GM21526 (cell line): ENCODE data around the gene TNFRSF13B.
"Not testable (repeated sequence)": the region's sequence is repeated elsewhere in the genome, so short reads cannot be mapped to it uniquely, and the experiment has no call there.

ENCODE experiments used
- ATAC-seq: cut with Tn5 transposase; IDR thresholded peaks from one replicate; pipeline ENCODE4 v1.9.1; 2021; ENCODE audit warnings: moderate library complexity; ENCODE audit not compliant: unreplicated experiment, low FRiP score

The TNFRSF13B gene

DNA sequence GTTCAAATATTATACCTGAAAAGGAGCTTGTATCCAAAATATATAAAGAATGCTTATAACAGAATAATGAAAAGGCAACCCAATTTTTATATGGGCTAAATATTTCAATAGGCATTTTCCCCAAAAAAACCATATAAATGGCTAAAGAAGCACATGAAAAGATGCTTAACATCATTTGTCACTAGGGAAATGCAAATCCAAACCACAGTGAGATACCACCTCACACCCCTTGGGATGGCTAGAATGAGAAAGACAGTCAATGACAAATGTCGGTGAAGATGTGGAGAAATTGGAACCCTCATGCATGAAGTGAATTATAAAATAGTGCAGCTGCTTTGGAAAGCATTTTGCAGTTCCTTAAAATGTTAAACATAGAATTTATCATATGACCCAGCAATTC lies 3.1 kb downstream of the TNFRSF13B start:
- no peak for ATAC-seq

DNA sequence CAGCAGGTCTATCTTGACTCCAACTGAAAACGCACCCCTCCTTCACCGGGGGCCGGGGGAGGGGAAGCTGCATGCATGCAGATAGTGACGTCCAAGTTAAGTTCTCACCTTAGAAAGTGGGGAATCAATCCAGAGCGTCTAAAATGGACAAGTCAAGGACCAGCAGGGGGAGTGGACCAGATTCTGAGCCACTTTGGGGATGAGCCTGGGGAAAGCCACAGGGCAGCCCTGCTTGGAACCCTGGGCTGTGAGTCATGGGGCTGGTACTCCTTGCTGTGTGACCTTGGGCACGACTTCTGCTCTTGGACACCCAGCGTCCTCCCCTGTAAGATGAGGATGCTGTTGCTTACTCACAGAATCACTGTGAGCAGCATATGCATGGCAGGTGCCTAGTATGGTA lies 9.1 kb downstream of the TNFRSF13B start:
- ATAC-seq, result no peak

DNA sequence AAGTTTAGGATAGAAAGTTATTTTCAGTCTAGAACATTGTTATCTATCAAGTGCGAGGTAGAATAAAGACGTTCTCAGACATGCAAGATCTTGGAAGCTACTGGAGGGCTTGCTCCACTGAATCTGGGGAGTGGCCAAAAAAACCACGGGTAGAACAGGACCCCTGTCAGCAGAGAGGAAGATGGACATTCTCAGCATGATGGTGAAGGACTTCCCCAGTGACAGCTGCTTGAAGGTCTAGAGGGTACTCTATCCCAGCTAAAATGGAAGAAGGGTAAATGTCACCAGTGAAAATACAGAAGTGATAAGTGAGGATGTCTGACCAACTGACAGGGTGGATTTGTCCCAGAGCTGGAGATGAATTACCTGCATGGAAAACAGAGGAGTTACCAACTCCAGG lies 10.1 kb downstream of the TNFRSF13B start:
- no peak for ATAC-seq

DNA sequence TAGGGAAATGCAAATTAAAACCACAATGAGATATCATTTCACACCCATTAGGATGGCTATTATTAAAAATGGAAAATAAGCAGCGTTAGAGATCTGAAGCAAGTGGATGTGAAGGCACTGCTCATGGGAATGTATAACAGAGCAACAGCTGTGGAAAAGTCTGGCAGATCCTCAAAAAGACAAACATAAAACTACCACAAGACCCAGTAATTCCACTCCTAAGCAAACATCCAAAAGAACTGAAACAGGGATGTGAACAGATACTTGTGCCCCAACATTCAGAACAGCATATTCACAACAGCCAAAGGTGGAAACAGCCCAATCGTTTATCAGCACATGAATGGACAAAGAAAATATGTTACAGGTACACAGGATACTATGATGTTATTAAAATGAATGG lies 10.9 kb downstream of the TNFRSF13B start:
- not testable (repeated sequence) for ATAC-seq

DNA sequence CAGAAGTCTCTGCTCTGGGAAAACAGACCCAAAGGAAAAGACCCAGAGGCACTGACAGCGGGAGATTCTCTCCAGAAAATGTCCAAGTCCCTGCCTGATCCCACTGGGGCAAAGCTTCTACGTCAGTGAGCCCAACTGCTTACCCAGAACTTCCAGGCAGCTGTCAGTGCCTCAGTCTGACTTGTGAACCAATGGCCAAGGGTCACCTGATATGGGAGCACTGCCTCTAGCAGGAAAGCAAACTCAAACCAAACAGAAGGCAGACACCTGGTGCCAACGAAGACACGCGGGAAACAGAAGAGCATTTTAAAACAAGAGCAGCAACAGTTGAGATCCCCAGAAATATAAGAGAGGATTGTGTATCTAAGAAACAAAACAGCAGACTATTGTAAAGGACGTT lies 16.9 kb downstream of the TNFRSF13B start:
- not testable (repeated sequence) for ATAC-seq

DNA sequence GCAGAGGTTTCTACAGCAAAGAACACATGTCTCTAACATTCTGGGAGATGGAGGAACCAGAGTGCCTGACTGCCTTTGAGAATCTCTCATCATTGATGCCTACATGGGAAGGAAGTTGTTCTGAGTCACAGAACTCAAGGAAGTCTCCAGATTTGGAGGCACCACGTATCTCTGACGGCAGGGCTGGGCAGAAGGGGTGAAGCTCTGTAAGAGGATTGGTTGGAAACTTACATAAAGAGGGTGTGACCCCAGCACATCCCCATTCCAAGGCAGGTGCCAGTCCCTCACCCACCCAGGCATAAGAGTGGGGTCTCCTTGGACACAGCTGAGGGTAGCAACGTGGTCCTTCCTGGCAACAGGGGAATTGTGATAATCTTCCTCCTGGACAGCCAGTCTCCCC lies 17.4 kb downstream of the TNFRSF13B start:
- no peak for ATAC-seq

DNA sequence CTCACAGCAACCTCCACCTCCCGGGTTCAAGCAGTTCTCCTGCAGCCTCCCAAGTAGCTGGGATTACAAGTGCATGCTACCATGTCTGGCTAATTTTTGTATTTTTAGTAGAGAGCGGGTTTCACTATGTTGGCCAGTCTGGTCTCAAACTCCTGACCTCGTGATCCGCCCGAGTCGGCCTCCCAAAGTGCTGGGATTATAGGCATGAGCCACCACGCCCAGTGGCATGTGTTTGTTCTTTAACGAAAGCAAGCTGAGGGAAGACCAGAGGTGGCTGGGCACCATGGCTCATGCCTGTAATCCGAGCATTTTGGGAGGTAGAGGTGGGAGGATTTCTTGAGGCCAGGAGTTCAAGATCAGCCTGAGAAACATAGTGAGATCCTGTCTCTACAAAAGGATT lies 18.1 kb downstream of the TNFRSF13B start:
- no peak for ATAC-seq

DNA sequence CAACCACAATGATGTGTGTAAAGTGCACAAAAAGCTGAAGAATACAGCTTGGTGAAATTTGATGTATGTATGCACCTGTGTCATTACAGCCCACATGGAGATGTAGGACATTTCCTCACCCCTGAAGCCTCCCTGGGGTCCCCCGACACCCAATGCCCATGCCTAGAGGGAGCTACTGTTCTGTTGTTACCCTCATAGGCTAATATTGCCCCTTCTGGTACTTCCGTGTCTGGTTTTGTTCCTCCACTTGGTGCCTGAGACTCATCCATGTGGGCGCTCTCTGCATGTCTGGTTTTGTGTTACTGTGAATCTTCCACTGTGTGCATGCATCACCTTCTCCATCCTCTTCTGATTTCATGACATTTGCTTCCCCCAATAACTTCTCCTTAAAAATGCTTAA lies 18.6 kb downstream of the TNFRSF13B start:
- no peak for ATAC-seq

DNA sequence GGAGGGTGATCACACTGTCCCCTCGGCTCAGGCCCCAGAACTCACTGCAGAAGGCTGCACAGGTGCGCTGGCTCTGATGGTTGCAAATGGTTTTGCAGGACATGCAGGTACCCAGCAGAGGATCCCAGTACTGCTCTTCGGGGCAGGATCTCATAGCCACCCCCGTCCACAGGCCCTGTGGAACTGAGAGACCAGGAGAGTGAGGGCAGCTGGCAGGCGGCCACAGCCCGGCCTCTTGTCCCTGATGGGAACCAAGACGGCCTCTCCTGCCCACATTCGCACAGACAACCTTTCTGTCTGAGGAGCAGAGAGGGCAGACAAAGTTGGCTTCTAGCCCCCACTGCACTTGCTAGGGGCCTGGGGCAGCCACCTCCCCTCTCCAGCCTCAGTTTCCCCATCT lies 19.5 kb downstream of the TNFRSF13B start:
- ATAC-seq, result no peak

DNA sequence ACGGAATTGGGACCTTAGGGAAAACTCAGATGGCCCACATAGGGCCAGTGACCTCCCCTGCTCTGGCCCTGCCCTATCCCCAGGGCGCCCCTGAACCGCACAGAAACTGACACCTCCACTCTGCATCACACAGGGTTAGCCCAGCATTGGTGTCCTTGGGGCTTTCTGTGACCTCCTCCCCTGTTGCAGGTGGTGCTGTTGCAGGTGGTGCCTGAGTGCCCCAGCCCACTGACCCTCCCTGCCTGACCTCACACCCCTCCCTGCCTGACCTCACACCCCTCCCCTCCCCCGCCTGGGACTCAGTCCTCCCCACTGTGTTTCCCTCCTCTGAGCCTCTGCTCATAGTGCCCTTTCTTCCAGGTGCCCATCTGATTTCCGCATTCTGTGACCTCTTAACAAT lies 21.4 kb downstream of the TNFRSF13B start:
- no peak for ATAC-seq

DNA sequence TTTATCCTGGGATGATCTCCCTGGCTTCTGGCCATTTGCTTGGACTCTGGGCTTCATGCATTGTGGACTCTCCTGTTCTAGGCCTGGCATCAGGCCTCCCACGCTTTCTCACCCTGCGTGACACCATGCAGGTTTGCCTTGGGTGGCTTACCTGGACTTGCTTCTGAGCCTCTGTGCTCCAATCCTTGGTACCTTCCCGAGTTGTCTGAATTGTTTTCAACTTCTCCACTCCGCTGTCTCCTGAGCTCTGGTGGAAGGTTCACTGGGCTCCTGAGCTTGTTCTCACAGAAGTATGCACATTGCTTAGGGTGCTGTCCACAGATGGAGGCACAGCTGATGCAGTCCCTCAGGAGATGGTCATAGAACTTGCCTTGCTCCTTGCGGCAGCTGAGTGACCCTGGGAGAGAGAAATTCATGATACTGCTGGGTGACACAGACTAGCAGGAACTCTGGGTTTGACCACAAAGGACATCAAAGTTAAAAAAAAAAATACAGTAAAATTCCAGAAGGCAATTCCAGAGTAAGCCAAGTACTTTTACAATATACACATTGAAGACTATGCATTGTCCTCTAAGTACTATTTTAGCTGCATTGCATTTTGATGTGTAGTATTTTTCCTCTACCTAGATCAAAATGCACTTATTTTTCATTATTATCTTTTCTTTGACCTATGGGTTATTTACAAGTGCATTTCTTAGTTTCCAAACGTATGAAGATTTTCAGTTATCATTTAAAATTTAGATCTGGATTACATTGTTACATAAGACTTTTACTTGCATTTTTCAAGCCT lies 23.1 kb downstream of the TNFRSF13B start:
- no peak for ATAC-seq

DNA sequence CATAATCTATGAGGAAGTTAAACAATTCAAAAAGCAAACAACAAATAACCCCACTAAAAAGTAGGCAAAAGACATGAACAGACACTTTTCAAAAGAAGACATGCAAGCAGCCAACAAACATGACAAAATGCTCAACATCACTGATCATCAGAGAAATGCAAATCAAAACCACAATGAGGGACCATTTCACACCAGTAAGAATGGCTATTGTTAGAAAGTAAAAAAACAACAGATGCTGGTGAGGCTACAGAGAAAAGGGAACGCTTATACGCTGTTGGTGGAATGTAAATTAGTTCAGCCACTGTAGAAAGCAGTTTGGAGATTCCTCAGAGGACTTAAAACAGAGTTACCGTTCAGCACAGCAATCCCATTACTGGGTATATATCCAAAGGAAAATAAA lies 24.4 kb downstream of the TNFRSF13B start:
- ATAC-seq, result no peak

DNA sequence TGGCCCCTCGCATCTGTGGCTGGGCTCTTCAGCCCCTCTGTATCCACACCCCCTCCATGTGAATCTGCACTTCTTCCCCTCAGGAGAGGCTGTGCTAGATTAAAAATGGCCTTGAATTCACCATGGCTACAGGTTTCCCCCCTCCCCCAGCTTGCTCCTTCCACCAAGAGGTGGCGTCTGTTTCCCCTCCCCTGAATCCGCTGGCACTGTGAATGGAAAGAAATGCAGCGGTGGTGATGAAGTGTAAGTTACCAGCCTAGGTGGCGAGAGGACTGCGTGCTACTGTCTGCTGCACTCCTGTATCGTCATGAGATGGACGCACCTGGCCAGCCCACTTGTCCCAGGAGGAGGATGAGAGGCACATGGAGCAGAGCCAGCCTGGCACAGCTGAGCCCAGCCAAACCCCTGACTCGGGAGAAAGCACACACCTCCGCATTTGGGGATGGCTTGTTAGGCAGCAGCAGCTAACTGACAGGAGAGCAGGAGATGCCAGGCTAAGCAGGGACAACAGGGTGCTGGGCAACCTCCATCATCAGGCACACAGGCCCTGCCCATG lies 26.2 kb downstream of the TNFRSF13B start:
- no peak for ATAC-seq

DNA sequence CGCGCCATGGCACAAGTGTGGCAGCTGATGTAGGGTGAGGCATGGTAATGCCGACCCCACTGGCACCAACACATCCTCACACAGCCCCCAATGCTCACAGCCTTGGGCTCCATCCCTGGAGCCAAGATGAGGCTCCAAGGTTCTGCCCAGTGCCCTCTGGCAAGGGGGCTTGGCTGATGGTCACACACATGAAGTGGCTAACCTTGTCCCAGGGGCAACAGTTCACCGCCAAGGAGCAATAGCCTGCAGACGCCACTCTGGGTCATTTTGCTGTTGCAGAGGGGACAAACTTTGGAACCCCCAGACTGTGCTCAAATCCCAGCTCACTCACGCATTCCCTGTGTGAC lies 26.8 kb downstream of the TNFRSF13B start:
- ATAC-seq, result no peak

DNA sequence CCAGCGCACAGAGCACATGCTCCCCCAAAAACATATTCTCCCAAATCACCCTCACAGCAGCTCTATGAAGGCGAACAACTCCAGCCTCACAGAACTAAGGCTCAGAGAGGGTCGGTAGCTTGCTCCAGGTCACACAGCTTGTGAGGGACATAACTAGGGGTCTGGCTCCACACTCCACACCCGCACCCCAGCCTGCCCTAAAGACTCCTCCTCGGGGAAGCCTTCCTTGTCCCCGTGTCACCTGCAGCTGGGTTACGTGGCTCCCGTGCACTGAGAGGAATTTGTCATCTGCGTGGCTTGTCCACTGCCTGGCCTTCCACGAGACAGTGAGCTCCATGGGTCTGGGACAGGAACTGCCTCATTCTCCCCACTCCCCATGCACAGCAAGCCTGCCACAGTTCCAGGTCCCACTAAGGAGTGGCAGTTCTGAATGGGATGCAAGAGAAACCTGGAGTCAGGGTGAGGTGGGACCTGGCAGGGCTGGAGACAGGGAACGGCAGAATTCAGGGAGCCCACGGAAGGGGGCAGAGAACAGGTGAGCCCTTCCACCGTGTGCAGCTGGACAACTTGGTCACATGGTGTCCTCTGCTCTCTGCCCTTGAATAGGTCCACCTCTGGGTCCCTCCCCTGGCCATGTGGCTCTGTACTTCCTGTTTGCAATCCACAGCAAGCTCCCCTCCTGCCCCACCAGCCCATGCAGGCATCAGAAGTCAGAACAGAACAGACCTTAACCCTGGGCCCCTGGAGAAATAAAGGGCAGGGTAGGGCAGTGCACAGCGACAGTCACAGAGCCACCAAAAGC lies 27.4 kb downstream of the TNFRSF13B start:
- ATAC-seq, result no peak

DNA sequence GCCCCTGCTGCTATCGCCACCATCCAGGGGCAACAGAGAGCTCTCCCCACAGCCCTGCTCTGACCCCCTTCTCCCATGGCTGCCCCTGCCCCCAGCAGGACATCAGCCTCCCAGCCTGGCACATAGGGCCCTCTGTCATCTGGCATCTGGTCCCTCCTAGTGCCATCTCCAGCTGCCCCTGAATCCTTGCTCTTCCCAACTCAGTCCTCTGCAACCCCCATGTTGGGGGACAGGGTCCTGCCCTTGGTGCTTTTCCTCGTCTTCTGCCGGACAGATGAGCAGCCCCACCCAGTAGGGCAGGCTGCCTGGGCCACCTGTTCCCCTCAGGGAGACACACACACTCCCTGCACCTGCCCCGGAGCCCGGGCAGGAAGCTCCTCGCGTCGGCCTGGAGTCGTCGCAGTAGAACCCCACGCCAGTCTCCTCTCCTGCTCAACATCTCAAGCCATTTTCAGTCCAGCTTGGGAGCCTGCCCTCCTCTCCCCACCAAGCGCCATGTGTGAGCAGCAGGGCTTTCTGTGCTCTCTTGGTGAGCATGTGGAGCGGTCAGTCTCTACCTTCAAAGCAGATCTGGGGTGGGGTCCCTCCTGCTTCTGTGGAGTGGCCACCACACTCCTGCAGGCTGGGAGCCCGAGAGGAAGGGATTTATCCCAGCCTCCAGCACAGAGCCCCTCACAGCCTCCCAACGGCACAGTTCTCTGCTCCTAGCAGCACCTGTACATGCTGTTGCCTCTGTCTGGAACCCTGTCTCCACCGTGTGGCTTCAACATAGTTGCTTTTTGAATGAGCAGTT lies 28.2 kb downstream of the TNFRSF13B start:
- no peak for ATAC-seq

DNA sequence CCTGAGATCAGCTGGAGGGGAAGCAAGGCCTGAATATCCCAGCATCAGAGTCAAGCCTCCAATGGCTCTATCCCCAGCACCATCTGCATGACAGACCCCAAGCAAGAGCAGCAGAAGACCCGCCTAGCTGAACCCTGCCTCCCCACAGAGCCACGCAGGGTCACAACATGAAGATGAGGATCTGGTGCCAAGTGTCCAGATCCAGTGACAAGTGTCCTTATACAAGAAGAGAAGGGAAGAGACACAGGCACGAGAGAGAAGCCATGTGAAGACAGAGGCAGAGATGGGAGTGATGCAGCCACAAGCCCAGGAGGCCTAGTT lies 28.9 kb downstream of the TNFRSF13B start:
- ATAC-seq, result no peak

DNA sequence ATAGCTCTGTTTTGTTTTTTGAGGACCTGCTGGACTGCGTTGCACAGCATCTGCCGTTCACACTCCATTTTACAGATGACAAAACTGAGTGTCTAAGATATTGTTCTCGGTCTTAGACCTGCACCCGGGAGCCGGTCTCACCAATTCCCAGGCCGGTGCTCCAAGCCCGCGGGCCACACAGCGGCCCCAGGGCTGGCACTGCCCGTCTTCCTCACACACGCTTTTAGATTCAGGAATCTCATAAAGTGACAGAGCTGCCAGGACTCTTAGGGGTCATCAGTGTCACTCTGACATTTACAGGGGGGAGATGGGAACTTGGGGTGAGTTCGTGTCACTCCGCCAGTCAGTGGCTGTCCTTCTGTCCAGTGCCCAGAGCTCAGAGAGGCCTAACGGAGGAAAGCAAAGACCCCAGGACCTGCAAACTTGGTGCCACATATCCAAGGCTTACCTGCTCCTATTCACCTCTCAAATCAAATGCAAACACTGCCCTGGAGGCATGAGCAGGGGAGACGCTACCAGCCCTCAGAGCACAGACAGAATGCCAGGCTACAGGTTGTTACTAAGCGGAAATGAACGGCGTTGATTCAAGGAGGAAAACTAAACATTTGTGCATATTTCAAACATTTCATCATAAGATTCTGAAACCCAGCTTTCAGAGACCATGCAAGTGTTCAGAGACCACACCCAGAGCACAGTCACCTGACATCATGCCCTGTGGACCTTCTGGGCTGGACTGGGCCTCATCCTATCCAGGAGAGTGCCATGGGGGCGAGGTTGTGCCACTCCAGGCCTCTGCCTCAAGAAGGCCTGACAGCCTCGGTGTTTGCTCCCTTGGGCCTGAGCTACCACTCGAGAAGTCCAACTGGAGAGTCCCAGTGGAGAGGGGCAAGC lies 29.5 kb downstream of the TNFRSF13B start:
- ATAC-seq, result no peak

DNA sequence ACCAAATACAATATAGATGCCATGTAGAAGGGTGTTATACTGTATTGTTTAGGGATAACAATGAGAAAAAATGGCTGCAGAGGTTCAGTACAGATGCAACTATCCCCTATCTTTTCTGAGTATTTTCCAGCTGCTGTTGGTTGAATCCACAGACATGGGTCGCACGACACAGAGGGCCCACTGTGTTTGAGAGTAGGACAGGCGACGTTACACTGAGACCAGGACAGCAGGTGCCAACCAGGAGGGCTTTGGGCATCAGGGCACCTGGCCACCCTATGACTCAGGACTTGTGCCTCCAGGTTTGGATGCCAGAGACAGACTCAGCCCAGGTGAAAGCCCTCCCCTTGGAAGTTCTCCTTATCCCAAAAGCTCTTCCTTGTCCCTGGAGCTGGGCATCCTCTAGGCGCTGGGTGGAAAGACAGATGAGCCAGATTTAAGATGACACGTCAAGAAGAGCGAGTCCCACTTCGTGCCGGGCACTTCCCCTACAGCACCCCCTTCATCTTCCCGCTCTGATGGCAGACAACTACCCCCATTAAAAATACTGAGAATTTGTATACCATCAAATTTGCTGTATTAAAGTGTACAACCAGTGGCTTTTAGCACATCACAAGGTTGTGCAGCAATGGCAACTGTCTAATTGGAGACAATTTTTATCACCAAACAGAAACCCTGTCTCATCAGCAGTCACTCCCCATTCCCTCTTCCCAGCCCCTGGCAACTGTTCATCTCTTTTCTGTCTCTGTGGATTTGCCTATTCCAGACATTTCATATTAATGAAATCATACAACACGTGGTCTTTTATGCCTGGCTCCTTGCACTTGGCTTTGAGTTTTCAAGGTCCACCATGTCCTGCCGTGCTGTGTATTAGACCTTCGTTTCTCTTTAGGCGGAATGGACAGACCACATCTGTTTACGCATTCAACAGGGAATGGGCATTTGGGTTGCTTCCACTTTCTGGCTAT lies 30.6 kb downstream of the TNFRSF13B start:
- ATAC-seq, result no peak
